PC-3 (cell line): ENCODE measurements around the gene AOPEP.

ENCODE experiments used
- EZH2phosphoT487 ChIP-seq: fragments of 300-600 bp; sonication (generic); IDR thresholded peaks from 2 replicates; pipeline ENCODE4 v1.6.1; 2018; ENCODE audit warnings: mild to moderate bottlenecking, antibody characterized with exemption, low read length, borderline replicate concordance
- TF ChIP-seq, protein P1 (sequence below): fragments of 300-600 bp; sonication (generic); conservative IDR thresholded peaks from 2 replicates; pipeline ENCODE4 v1.5.1; 2017; ENCODE audit warnings: antibody characterized with exemption, low read depth, mild to moderate bottlenecking, low read length

DNA sequence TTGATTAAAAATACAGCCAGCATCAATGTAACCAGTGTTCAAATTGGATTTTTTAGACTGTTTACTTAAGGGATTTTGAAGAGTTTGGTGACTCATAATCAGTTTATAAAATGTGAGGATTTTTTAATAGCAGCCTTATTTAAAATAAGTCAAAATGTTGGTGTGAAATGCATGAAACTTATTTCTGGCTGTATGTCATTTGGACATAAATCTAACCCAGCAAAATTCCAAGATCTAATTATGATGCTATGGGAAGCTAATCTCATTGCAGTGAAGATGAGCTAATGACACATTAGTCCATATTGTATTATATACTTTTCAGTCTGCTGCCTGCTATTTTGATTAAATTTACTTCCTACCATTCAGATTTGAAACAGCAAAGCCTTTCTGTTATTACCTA lies 140.3 kb downstream of the AOPEP start:
- TF ChIP-seq, protein P1, sequence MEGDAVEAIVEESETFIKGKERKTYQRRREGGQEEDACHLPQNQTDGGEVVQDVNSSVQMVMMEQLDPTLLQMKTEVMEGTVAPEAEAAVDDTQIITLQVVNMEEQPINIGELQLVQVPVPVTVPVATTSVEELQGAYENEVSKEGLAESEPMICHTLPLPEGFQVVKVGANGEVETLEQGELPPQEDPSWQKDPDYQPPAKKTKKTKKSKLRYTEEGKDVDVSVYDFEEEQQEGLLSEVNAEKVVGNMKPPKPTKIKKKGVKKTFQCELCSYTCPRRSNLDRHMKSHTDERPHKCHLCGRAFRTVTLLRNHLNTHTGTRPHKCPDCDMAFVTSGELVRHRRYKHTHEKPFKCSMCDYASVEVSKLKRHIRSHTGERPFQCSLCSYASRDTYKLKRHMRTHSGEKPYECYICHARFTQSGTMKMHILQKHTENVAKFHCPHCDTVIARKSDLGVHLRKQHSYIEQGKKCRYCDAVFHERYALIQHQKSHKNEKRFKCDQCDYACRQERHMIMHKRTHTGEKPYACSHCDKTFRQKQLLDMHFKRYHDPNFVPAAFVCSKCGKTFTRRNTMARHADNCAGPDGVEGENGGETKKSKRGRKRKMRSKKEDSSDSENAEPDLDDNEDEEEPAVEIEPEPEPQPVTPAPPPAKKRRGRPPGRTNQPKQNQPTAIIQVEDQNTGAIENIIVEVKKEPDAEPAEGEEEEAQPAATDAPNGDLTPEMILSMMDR, result no peak
- TF ChIP-seq EZH2phosphoT487, result no peak
